NCI-H774 (cell line): ENCODE results near the gene ISLR.

Source experiments
- DNase-seq: peaks from one replicate; lab custom pipeline; 2025; lab: John Stamatoyannopoulos, UW

ISLR gene

DNA sequence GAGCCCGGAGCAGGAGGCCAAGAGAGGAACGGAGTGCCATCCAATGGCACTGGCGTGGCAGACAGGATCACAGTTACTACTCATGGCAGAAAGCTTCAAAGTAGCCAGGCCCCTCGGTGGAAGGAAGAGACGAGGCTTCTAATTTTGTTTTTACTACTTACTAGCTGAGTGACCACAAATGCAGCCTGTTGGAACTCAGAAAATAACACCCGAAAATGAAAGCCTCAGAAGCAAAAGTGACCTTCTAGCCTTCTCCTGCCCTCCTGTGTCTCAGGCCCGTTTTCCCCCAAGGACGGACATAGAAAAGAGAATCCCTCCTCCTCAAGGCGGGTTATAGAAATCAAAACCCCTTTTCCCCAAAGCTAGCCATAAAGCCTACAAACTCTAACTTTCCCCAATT is 39.0 kb downstream of the ISLR start:
- DNase-seq, result no peak

DNA sequence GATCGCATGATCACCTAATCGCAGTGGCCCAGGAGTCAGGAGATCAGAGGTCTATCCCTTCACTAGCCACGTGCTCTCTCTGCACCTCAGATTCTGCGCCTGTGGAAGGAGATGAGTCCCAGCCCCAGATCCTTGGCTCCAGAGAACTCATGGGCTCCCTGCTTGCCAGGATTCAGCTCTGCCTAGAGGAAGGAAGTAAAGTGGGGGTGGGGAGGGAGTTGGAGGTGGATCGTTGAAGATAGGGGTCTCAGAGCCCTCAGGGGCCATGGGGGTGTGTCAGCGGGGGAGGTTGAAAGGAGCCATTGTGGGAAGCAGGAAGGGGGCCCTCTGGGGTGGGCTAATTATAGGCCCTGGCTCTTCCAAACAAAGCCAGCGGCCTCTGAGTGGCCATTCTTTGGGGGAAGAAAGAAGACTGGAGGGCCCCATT is 40.4 kb downstream of the ISLR start:
- DNase-seq, result no peak

DNA sequence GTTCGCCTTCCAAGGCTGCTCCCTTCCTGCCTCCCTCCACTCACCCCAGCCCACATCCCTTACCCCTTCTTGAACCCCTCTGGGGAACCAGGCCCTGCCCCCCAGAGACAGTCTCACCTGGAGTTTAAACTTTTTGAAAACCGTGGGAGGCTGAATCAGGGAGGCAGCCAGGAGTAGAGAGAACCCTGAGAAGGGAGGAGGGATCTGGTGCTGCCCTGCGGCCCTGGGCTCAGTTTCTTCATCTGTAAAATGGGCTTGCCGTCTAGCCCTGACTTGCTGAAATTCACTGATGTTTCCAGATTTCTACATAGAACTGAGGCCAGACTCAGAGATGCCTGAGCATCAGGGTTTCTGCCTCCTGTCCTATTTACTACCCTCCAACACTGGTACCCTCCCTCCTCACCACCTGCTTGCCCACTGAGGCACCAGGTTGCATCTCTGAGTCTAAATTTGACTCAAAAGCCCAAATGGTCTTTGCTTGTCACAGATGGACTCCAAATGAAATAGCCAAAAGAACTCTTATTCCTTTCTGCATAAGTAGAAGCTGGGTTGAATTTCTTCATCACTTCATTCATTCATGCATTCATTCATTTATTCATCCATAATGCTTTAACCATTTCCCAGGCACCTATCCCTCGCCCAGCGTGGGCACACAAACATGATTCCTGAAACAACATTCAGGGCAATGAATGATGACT is 41.0 kb downstream of the ISLR start:
- no peak for DNase-seq

DNA sequence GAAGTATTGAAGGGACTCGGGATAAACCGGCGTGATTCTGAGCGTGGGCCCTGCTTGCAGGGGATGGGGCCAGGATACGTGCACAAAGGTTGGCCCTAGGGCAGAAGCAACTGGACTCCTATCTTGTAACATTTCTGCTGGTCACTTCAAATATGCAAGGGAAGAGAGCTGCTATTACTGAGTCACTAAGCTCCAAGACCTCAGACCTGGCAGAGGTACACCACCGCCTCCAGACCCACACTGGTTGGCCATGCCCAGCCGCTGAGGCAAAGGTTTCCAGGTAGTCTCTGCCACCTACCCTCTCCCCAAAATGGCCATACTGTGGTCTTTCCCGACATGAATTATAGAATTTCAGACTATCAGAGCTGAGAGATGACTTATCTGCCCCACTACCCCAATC is 42.4 kb downstream of the ISLR start:
- no peak for DNase-seq

DNA sequence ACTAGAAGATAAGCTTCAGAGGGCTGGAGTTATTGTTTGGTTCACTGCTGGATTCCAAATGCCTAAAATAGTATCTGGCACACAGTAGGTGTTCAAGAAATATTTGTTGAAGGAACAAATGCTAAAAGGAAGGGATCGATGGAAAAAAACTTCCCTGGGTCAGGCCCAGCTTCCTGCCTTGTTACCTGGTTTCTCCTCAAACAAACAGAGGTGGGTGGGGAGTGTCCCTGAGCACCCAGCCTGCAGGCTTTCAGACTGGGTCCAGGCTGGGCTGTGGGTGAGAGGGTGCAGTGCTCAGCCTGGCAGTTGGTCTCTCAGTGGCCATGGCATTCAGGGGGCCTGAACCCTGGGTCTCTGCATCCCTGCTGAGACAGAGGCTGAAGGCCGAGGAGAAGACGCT is 43.4 kb downstream of the ISLR start:
- DNase-seq, result no peak

DNA sequence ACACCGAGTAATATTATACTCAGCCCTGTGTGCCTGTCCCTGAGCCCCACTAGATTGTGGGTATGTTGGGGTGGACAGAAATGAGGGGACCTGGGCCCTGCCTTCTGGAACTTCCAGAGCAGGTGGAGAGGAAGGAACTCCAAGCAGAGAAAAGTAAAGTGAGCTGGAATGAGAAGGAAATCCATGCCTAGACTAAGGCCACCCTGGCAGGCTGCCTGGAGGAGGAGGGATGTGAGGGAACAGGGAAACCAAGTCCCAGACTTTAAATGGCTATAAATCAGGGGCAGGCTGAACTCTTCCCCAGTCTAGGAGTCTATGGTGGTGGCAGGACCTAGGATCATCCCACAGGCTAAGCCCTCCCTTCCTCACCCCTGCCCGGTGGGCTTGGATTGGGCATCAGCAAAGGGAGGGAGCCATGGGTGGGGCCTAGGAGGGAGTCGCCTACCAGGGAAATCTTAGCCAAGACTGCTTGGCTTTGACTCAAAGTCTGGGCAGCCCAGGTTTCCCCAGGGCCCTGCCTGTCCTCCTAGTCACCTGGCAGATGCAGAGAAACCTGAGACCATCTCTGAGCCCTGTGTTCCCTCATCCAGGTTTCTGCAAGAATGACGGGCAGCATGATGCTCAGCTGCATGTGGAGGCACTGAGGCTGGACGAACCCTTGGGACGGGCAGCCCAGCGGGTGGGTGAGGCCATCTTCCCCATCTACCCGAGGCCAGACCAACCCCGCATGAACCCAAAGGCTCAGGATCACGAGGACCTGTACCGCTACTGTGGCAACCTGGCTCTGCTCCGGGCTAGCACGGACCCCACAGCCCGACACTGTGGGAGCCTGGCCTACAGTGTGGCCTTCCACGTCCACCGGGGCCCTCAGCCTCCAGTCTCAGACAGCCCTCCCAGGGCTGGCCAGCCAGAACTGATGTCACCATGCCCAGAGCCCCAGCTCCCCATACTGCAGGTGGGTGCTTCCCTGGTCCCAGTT is 44.7 kb downstream of the ISLR start:
- DNase-seq, result no peak

DNA sequence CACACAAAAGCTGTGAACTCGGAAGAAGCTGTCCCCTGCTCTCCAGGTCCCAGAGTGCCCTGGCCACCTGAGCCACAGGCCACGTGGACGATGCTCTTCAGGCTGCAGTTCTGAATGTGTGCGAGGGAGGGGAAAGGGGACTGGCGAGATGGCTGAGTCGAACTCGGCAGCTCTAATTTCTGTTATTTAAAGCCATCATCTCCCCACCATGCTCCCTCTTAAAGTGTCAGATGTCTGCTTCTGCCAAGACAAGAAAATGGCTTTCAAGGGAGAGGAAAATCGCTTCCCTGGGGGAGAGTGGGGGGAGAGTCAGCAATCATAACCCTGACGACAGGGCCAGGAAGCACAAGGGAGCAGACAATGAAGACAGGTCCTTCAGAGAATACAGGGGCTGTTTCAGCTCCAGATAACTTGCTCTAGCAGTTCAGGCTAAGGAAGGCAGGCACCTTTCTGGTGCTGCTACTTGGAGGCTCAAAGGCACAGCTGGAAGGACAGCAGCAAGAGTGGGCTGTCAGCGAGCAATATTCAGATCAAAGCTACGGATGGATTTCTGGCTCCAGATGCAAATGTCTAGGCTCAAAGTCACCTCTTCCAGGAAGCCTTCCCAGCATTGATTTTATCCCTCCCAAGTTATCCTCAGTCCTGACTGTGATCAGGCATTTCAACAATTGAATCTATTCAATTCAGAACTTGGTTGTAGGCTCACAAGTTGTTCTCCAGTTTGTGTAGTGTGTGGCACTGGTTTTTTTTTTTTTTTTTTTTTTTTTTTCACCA is 47.2 kb downstream of the ISLR start:
- no peak for DNase-seq

DNA sequence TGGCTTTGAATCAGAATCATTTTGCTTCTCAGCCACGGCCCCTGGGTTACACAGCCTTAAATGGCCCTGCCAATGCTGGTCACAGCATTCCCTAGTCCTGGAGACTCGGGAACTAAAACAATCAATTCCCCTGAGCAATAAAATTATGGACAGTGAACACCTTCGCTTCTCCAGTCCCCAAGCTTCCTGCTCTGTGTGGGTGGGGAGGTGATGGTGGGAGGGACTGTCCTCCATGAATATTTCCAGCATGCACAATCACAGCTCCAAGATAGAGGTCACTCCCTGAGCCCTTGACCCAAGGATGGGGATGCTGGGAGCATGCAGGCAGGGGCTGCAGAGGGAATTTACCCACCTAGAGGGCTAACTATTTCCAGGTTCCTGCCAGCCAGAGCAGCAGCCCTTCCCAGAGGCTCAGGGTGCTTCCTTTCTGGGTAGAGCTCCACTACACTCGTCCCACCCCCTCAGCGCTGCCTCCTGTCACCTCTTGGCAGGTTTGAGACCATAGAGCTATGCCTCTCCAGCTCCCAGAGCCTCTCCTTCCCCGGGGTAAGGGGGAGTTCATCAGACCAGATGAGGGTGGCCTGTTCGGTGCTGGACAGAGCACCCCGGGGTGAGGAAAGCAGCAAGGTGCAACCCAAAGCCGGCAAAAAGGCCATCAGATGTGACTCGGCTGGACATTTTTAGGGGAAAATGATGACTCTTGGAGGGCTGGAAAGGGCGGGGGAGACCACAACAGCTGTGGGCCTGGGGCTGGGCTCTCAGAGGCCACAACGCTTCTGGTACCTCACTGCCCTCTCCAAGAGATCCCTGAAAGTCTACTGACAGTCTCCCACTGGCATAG is 48.1 kb downstream of the ISLR start:
- no peak for DNase-seq

DNA sequence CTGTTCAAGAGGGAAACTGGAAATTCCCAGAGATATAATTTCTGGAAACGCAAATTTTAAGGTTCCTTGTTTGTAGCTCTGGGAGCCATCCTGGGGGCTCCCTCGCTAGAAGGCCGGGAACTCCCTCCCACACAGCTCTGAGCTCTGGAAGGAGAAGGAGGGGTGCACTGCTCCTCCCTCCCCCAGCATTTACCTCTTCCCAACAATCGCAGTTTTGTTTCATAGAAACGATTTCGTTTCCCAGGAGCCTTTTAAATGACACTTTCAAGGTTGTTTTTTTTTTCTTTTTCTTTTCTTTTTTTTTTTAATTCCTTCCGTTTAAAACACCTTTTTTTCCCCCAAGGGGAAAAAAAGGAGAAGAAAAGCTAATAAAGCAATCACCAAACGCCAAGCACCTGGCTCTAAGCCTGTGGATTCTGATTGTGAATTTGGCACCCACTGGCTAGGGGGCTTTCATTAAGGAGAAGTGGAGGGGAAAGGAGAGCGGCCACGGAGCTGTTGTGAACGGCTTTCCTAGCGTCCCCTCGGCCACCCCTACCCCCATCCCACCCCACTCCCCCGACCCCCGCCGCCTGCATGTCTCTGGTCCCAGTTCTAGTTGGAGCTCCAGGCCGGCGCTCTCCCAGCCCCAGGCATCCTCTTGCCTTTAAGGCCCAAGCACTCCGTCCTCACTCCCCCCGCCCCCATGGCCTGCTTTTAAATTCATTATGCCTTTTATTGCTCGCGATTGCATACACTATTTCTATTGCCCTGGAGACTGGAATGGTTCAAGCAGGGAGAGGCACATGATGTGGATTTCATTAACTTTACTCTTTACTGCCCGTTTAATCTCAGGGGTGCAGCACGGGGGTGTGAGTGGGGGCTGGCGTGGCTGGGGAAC is 49.0 kb downstream of the ISLR start:
- DNase-seq, result no peak

DNA sequence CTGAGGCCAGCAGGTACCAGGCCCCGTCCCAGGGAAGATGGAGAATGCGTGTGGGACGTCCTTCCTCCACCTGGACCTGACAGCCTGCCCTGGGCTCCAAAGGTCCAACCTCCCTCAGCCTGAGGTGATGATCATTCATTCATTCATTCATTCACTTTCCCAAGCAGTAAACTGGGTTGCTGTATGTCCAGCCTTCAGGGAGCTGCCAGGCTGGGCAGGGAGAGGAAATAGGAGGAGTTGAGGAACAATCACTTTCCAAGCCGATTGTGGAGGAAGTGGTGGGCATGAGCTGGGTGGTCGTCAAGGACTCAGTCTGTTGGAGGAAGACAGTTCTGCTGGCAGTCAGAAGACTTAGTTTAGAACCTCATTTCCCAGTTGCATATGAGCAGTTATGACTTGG is 52.4 kb downstream of the ISLR start:
- no peak for DNase-seq
